ENCODE data around the gene BANP.
"Not testable (repeated sequence)": the region's sequence is repeated elsewhere in the genome, so short reads cannot be mapped to it uniquely, and the experiment has no call there.

BANP gene

DNA sequence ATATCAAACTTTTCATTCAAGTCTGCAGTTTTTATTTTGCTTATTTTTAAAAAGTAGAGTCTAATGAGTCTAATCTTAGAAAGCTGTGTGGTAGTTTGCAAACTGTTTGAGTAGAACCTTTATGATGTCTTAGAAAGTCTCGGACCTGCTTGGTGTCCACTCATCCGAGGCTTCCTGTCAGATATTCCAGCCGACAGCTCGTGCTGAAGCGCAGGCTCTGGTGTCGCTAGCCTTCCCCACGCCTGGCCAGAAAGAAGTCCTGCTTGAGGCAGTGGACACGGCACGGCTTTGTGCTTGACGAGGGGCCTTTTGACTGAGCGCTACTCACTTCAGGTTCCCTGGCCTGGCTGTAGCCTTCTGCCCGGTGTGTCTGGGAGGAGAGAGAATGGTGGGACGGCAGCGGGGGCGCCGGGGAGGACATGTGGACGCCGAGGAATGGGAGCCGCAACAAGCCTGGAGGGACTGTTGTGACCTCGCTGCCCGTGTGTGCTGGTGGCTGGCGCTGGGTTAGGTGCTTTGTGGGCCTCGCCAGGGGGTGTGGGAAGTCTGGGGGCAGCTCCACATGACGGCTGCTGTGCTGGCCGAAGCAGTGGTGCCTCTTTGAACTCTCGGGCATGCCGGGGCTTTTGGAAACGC lies 33.5 kb downstream of the BANP start:
- TF ChIP-seq, protein P1, sequence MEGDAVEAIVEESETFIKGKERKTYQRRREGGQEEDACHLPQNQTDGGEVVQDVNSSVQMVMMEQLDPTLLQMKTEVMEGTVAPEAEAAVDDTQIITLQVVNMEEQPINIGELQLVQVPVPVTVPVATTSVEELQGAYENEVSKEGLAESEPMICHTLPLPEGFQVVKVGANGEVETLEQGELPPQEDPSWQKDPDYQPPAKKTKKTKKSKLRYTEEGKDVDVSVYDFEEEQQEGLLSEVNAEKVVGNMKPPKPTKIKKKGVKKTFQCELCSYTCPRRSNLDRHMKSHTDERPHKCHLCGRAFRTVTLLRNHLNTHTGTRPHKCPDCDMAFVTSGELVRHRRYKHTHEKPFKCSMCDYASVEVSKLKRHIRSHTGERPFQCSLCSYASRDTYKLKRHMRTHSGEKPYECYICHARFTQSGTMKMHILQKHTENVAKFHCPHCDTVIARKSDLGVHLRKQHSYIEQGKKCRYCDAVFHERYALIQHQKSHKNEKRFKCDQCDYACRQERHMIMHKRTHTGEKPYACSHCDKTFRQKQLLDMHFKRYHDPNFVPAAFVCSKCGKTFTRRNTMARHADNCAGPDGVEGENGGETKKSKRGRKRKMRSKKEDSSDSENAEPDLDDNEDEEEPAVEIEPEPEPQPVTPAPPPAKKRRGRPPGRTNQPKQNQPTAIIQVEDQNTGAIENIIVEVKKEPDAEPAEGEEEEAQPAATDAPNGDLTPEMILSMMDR (IDR thresholded peaks at IDR 0.05; ENCODE audit: borderline replicate concordance, insufficient read depth, low read depth, low read length), result no peak
- no peak overlapping the region for H3K4me3 ChIP-seq (ENCODE audit: low read depth, low read length)

DNA sequence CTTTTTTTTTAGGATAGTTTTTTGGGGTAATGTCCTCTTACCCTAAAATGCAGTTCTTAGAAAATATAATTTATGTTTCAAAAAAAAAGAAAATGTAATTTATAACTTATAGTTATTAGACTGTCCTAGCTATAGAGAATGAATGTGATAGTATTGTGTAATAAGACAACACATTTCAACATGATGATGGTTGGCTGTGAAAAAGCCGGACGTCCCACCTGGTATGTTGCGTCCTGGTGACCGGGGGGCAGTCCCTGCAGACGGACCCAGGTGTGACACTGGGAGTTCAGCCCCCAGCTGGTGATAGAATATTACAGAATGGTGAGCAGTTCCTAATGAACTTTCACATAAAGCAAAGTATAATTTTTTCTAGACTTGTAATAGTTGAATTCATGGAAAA lies 34.3 kb downstream of the BANP start:
- not testable (repeated sequence) for H3K4me3 ChIP-seq (ENCODE audit: low read depth, low read length)

DNA sequence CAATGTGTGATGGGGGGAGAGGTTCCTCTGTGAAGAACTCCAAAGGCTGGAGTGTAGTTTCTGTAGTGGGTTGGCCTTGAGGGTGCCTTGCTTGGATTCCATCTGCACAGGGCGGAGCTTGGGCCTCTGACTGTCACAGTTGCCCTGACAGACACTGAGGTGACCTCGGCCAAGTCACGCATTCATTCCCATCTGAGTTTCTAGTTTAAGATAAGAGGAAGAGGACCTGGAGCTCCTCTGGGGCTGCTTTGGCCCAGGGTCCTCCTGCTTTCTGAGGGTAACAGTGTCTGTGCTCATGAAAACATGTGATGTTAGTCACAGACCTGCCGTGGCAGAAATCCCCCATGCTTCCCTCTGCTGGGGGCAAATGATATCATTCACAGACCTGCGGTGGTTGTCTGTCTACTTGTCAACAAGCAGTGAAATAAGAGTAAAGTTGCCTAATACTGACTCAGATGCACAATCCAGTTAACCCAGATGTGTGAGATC lies 35.2 kb downstream of the BANP start:
- H3K4me3 ChIP-seq (ENCODE audit: low read depth, low read length), result not testable (repeated sequence)

DNA sequence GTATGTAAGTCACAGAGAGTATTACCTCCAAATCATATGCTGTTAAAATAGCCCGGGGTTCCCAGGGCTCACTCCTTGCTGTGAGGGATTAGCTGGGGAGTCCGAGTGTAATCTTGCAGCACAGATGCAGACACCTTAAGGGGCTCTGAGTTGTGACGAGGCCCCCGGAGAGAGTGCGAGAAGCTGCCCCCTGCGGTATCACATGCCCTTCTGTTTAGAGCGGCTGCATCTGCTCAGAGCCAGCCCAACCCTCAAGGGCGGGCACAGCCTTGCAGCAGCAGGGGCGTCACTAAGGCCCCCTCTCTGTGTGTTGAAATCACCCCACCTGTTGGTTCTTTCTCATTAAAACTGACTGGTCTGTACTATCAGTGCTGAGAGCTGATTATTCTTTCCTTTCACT lies 37.4 kb downstream of the BANP start:
- H3K4me3 ChIP-seq (ENCODE audit: low read depth, low read length), result not testable (repeated sequence)

DNA sequence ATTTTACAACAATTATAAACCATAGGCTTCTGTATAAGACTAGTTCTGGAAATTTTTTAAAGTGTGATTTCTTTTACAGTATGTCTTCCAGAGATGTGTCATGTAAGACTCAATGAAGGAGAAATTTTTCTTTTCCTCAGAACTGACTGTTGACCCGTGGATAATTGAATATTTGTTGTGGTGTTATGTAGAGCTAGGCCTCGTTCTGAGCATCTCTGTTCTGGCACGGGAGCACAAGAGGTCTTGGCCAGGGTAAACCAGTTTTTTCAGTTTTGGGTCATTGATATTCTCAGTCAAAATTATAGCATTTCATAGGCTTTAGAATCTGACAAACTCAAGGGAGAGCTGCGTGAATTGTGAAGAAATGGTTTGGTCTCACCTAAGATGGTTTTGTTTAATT lies 39.0 kb downstream of the BANP start:
- not testable (repeated sequence) for H3K4me3 ChIP-seq (ENCODE audit: low read depth, low read length)

DNA sequence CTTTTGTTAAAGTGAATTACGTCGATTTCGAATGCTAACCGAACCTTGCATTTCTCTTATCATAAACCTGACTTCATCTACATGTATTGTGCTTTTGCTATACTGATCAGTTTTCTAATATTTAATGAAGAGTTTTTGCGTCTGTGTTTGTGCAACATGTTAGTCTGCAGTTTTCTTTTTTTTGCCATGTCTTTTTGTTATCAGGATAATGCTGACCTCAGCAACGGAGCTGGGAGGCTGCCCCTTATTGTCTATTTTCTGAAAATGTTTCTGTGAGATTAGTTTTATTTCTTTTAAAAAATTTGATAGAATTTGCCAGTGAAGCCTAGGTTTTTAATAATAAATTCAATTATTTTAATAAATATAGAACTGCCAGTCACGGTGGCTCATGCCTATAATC lies 40.9 kb downstream of the BANP start:
- not testable (repeated sequence) for H3K4me3 ChIP-seq (ENCODE audit: low read depth, low read length)

DNA sequence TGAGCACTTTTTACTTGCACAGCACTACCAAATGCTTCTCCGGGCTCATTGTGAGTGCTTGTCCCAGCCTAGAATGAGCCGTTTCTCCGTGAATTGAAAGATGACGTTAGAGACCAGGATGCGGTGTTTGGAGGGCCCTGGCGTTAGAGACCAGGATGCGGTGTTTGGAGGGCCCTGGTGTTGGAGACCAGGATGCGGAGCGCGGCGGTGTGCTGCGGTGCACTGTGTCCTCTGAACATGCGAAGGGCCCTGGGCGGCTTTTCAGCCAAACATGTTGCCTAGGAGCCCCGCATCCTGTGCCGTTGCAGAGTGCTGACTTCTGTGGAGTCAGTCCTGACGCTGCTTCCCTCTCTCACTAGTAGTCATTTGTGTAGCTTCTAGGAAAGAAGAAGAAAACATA lies 42.7 kb downstream of the BANP start:
- TF ChIP-seq, protein P1 (IDR thresholded peaks at IDR 0.05; ENCODE audit: borderline replicate concordance, insufficient read depth, low read depth, low read length), result no peak
- H3K4me3 ChIP-seq (ENCODE audit: low read depth, low read length), result no peak overlapping the region

DNA sequence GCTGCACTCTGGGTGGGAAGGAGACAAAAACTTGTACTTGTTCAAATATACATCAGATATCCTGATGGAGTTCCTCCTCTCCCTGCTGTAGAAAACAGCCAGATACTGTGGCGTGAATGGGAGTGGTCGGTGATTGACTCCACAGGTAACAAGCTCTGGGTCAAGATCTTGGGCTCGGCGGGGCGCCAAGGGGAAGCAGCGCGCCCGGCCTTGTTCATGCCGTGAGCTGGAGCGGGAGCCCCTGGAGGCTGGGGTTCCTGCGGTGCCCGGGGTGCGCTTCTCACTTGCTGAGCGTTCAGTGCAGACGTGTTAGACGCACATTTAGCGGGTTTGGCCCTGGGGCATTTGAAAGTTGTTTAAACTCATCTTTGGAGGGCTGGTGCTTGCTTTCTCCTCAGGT lies 44.4 kb downstream of the BANP start:
- H3K4me3 ChIP-seq (ENCODE audit: low read depth, low read length), result no peak overlapping the region
- TF ChIP-seq, protein P1 (IDR thresholded peaks at IDR 0.05; ENCODE audit: borderline replicate concordance, insufficient read depth, low read depth, low read length), result no peak

DNA sequence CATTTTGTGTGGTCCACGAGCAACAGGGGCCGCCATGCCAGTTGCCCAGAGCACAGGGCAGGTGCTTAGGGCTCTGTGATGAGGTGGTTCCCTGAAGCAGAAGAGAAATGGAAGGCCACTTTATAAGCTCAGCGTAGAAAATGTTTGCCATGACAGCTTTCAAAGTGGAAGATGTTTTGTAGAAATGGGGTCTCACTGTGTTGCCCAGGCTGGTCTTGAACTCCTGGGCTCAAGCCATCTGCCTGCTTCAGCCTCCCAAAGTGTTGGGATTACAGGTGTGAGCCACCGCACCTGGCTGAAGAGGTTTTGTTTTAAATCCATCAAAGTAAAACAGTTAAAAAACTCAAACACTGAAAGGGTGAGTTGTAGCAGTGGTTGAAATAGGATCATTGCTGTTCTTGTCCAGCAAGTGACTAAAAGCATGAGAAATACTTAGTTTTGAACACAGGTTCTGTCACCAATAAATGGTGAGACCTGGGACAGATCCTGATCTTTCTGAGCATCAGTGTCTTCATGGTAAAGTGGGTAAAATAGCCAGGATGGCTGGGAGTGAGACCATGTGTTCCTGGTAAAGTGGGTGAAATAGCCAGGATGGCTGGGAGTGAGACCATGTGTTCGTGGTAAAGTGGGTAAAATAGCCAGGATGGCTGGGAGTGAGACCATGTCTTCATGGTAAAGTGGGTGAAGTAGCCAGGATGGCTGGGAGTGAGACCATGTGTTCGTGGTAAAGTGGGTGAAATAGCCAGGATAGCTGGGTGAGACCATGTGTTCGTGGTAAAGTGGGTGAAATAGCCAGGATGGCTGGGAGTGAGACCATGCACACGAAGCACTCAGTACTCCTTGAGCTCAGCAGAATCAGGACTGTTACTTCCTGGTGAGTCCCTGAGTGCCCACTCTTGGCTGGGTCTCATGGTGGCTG lies 46.0 kb downstream of the BANP start:
- TF ChIP-seq, protein P1 (IDR thresholded peaks at IDR 0.05; ENCODE audit: borderline replicate concordance, insufficient read depth, low read depth, low read length), result no peak
- no peak overlapping the region for H3K4me3 ChIP-seq (ENCODE audit: low read depth, low read length)

DNA sequence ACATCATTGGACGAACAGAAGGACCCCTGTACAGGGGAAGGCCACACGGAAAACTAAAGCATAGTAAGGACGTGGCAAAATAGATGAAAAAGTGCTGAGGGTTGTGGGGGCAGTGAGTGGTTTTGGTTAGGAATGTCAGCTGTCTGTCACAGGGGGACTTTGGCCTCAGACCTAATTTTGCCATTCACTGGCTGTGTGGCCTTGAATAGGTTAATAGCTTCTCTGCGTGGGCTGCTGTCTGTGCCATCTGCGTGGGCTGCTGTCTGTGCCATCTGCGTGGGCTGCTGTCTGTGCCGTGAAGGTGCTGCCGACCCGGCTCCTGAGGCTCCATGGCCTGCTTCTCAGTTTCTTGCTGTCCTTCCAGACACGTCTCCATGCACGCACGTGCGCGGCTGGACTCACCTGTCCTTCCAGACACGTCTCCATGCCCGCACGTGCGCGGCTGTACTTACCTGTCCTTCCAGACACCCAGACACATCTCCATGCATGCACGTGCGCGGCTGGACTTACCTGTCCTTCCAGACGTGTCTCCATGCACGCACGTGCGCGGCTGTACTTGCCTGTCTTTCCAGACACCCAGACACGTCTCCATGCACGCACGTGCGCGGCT lies 47.1 kb downstream of the BANP start:
- not testable (repeated sequence) for H3K4me3 ChIP-seq (ENCODE audit: low read depth, low read length)

DNA sequence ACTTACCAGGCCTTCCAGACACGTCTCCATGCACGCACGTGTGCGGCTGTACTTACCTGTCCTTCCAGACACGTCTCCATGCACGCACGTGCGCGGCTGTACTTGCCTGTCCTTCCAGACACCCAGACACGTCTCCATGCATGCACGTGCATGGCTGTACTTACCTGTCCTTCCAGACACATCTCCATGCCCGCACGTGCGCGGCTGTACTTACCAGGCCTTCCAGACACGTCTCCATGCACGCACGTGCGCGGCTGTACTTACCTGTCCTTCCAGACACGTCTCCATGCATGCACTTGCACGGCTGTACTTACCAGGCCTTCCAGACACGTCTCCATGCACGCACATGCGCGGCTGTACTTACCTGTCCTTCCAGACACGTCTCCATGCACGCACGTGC lies 47.8 kb downstream of the BANP start:
- not testable (repeated sequence) for H3K4me3 ChIP-seq (ENCODE audit: low read depth, low read length)
